HG03097 (cell line): ENCODE measurements around the gene SLC66A2.

Source experiments
- ATAC-seq: cut with Tn5 transposase; IDR thresholded peaks from one replicate; pipeline ENCODE4 v1.9.1; 2021; ENCODE audit not compliant: unreplicated experiment, low FRiP score

Gene SLC66A2

DNA sequence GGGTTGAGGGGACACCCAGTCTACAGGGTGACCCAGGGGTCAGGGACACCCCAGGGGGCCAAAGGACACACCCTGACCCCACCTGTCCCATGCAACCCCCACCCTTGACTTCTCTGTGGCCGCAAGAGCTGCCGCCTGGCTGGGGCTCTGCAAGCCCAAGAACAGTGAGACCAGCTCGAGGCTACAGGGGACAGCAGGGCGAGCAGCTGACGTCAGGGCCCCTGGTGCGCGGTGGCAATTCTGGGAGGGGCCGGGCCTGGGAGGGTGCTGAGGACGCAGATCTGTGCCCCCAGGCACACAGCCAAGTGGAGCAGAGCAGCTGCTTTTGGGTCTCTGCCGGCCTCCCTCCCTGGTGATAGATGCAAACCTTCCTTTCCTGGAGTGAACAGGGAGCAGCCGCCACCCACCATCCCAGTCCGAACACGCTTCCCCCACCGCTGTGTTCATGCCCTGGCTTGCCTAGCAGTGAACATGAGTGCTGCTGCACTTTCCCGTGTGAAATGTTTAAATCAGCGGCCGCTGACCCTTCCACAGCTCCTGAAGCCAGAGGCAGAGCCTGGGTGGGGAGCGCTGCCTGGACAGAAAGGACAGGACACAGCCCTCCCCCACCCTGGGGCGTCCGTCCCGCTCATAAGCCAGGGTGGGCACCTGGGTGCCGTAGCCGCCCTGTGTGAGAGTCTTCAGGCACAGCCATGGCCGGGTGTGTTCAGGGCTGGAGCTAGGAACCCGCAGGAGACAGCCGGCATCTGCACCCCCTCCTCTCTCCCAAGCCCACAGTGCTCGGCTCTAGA, 46.9 kb downstream of the SLC66A2 start:
- no peak for ATAC-seq

DNA sequence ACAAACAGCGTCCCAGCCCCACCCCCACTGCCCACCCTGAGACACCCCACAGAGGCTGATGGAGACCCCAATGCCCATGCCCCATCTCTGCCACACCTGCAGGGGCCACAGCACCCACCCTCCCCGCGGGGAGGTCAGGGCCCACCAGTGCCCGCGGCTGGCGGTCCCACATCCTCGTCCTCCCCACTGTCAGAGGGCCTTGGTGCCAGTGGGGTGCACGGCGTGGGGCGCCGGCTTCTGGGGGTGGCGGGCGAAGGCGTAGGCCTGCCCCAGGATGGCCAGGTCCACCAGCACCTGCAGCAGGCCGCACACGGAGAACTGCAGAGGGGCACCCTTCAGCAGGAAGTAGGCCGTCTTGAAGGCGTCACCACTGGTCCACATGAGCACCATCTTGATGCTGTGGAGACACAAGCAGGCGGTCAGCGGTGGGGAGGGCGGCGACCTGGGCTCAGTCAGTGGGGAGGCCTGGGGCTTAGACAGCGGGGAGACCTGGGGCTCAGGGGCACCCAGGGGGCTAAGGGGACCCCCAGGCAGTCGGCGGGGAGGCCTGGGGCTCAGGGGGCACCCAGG, 47.6 kb downstream of the SLC66A2 start:
- no peak for ATAC-seq

DNA sequence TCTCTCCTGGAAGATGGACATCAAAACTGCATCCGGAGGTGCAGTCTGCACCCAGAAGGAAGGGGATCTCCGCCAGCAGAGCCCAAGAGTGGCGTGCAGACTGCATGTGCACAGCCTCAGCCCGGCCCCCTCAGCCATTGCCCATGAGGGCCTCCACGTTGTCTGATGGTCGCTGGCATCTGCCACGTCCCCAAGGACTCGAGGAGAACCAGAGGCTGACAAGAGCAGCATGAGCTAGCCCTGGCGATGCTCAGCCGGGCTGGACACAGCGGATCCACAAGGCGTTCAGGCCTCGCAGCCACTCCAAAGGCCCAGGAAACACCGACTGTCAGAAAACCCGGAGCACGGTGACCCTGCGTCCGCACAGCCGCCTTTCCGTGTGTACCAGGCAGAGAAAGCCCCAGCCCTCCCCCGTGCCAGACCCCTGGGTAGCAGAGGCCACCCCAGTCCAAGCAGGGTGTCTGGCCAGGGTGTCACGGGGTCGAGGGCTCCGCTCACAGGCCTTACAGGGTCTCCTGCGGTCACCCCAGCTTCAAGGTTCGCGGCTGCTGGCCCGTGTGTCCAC, 48.3 kb downstream of the SLC66A2 start:
- ATAC-seq: no peak

GRCh38 chr18:79902640-79903039, 48.8 kb downstream of the SLC66A2 start:
- ATAC-seq: no peak

- no peak for ATAC-seq
Observed at GRCh38 chr18:79902075-79902474, 49.4 kb downstream of the SLC66A2 start.

DNA sequence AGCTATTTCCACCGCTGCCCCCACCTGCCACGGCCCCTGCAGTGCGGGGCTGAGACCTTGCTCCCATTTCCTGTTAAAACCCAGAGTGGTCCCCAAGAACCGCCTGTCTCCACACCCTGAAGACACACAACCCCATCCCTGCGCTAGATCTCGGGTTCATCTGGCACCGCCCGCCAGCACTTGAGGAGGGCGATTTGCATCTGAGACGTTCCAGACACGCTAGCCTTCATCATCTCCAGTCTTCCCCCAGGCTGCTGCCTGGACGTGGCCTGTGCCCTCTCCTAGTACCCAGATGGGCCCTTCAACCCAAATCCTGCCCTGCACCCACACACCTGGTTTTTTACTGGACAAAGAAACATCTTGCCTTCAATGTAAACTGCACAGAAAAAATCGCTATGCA, 49.8 kb downstream of the SLC66A2 start:
- no peak for ATAC-seq

GRCh38 chr18:79900610-79901570, 50.6 kb downstream of the SLC66A2 start:
- no peak for ATAC-seq

- no peak for ATAC-seq
Observed at GRCh38 chr18:79899609-79900445, 51.6 kb downstream of the SLC66A2 start.

DNA sequence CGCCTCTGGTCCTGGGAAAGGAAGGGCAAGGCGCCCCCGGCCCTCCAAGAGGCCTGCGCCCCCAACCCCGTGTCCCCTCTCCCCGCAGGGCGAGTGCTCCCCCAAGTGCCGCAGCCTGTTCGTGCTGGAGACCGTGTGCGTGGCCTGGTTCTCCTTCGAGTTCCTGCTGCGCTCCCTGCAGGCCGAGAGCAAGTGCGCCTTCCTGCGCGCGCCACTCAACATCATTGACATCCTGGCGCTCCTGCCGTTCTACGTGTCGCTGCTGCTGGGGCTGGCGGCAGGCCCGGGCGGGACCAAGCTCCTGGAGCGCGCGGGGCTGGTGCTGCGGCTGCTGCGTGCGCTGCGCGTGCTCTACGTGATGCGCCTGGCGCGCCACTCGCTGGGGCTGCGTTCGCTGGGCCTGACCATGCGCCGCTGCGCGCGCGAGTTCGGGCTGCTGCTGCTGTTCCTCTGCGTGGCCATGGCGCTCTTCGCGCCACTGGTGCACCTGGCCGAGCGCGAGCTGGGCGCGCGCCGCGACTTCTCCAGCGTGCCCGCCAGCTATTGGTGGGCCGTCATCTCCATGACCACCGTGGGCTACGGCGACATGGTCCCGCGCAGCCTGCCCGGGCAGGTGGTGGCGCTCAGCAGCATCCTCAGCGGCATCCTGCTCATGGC, 52.4 kb downstream of the SLC66A2 start:
- no peak for ATAC-seq

- no peak for ATAC-seq
Observed at GRCh38 chr18:79897940-79898625, 53.4 kb downstream of the SLC66A2 start.

DNA sequence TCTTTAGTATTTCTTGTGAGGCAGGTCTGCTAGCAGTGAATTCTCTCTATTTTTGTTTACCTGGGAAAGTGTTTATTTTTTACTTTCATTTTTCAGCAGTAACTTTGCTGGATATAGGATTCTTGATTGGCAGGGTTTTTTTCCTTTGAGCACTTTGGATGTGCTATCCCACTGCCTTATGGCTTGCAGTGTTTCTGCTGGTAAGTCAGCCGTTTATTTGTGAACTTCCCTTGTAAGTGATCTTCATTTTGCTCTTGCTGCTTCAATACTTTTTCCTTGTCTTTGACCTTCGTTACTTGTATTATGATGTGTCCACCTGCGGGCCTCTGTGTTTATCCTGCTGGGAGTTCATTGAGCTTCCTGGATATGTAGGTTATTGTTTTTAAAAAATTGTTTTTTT, 54.7 kb downstream of the SLC66A2 start:
- ATAC-seq: no peak

- ATAC-seq: no peak
Observed at GRCh38 chr18:79890674-79891073, 60.8 kb downstream of the SLC66A2 start.

DNA sequence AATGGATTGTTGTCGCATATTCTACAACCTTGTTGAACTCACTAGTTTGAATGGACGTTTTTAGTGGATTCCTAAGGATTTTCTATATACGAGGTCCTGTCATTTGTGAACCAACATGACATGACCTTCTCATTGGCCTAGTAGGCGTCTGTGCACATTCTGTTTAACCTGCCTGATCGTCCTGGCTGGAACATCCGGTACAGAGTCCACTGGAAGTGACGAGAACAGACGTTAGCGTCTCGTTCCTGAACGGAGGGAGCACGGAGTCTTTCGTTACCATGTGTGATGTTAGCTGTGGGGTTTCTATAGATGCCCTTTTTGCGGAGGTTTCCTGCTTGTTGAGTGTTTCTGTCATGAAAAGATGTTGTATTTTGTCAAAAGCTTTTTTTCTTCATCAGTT, 61.9 kb downstream of the SLC66A2 start:
- no peak for ATAC-seq

- no peak for ATAC-seq
Observed at GRCh38 chr18:79888016-79888415, 63.4 kb downstream of the SLC66A2 start.

GRCh38 chr18:79887181-79888000, 64.1 kb downstream of the SLC66A2 start:
- no peak for ATAC-seq

DNA sequence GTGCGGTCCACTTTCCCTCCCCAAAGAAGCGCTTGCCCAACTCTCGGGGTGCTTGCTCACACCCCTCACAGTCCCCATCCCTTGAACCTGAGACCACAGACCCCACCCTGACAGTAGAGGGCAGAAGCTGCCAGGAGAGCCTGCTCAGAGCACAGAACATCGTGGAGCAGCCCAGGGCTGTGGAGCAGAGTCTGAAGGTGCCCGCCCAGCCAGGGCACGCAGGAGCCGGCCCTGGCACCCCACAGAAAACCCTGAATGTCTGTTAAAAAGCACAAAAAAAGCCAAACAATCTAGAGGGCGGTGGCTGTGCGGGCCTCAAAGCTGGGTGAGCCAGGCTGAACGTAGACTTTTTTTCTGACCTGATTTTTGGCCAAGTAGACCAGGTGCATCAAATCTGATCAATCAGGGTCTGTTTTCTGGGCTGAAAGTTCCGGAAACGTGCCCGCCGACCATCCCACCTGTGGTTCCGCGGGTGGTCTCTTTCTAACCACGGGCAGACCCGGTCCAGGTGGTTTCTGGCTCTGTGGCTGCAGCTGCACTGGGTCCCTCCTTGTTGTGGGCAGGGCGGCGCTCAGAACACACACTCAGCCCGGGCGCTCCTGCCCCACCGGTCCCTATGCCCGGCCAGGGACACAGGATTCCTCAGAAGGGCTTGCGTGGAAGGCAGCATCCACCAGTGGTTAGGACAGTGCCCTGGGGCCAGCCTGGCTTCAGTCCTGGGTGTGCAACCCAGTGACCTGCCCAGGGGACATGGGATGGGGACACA, 66.3 kb downstream of the SLC66A2 start:
- no peak for ATAC-seq

DNA sequence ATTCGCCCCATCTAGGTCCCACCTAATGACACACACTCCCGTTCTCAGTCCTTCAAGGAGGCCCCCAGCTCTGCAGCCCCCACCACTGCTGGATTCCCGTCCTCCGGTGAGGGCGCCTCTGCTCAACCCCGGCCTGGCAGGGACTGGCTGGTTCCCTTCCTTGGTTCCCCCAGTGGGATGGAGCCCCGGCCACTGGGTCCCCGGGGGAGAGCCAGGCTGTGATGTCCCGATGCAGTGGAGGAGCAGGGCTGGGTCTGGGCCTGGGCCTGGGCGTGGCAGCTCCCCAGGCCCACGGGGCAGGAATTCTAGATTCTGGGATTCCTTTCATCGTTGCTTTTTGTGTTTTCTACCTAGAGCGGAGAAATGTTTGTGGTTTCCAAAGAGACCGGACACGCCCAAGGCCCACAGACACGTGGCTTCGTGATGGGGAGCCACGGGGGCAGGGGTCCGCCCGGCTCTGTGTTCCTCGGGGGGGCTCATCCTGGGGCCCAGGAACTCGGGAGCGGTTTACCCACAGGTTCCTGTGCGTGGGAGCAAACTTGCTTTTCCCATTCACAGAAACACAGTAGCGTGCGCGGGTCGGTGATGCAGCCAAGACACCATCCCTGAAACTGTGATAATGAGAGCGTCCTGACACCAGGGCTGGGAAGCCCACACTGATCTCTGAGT, 67.0 kb downstream of the SLC66A2 start:
- no peak for ATAC-seq
